SK-N-MC (cell line): ENCODE results near the gene BGLAP.

ENCODE experiments used
- EZH2 ChIP-seq: fragments of 200-600 bp; sonication (generic); IDR thresholded peaks from one replicate; pipeline ENCODE4 v1.6.1; 2017; ENCODE audit warnings: antibody characterized with exemption
- FOXP2 ChIP-seq: optimal IDR thresholded peaks from 2 replicates; pipeline ENCODE3; 2011; ENCODE audit warnings: mild to moderate bottlenecking, moderate library complexity; ENCODE audit not compliant: insufficient read depth; ENCODE audit errors: extremely low read length, control extremely low read depth
- POLR2AphosphoS5 ChIP-seq: IDR thresholded peaks from 2 replicates; pipeline ENCODE4 v1.6.1; 2012; ENCODE audit warnings: mild to moderate bottlenecking, low read depth, low read length, borderline replicate concordance

DNA sequence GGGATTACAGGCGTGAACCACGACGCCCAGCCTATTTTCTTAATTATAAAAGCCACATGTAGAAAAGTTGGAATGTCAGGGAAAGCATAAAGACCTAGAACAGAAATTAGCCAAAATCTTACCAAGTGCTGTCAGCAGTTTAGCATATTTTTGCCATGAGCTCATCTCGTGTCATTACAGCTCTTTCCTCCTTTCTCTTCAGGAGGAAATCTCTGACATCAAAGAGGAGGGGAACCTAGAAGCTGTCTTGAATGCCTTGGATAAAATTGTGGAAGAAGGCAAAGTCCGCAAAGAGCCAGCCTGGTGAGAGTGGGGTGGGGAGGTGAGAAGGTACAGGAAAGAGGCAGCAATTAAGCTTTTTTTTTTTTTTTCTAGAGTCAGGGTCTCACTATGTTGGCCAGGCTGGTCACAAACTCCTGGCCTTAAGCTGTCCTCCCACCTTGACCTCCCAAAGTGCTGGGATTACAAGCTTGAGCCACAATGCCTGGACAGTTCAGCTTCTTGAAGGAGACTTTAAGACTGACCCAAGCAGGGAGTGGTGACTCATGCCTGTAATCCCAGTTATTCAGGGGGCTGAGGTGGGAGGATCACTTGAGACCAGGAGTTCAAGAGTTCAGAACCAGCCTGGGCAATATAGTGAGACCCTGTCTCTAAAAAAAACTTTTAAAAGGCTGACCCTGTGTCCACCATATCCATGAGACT, 8.4 kb upstream of the BGLAP start:
- TF ChIP-seq EZH2: no peak
- no peak for TF ChIP-seq POLR2AphosphoS5
- TF ChIP-seq FOXP2: no peak
